ENCODE data around the gene ZPBP2. TPM values are rescaled to one million over a fixed set of nuclear protein-coding genes. Genes with fewer than 3 reads are reported as not detected.

The ZPBP2 gene
- total RNA-seq, 1 donor from 2014 or later, result not detected

Small RNA genes within 50 kb of the gene (small RNA-seq; reads per million reads assigned to genes)
- not detected for gene AC090844.1

Other genes starting within 250 kb of the ZPBP2 start
- gene PPP1R1B, start 241.2 kb upstream of the ZPBP2 start, total RNA-seq, result 27.3 TPM
- gene STARD3, start 231.1 kb upstream of the ZPBP2 start, total RNA-seq, result 17.5 TPM
- 0.82 TPM for gene TCAP, start 202.9 kb upstream of the ZPBP2 start, total RNA-seq
- 3.7 TPM for gene PNMT, start 199.7 kb upstream of the ZPBP2 start, total RNA-seq
- 8.2 TPM for gene PGAP3, start 180.1 kb upstream of the ZPBP2 start, total RNA-seq
- gene ERBB2, start 168.1 kb upstream of the ZPBP2 start, total RNA-seq, result 6.9 TPM
- gene MIEN1, start 137.7 kb upstream of the ZPBP2 start, total RNA-seq, result 12.6 TPM
- gene GRB7, start 130.3 kb upstream of the ZPBP2 start, total RNA-seq, result not detected
- gene IKZF3, start 3.9 kb upstream of the ZPBP2 start, total RNA-seq, result 0.41 TPM
- gene GSDMB, start 50.4 kb downstream of the ZPBP2 start, total RNA-seq, result 6.5 TPM
- 38.3 TPM for gene ORMDL3, start 59.4 kb downstream of the ZPBP2 start, total RNA-seq
- not detected for gene LRRC3C, start 59.5 kb downstream of the ZPBP2 start, total RNA-seq
- gene GSDMA, start 94.8 kb downstream of the ZPBP2 start, total RNA-seq, result under 0.01 TPM
- 77.0 TPM for gene PSMD3, start 112.6 kb downstream of the ZPBP2 start, total RNA-seq
- gene CSF3, start 147.2 kb downstream of the ZPBP2 start, total RNA-seq, result not detected
- 42.8 TPM for gene MED24, start 186.2 kb downstream of the ZPBP2 start, total RNA-seq
- gene THRA, start 194.8 kb downstream of the ZPBP2 start, total RNA-seq, result 90.5 TPM
- gene NR1D1, start 232.4 kb downstream of the ZPBP2 start, total RNA-seq, result under 0.01 TPM

All from frontal cortex (tissue), 1 donor.